DOHH2 (cell line): Measurements from ENCODE around the gene OR2T2.
"Not testable (repeated sequence)": the region's sequence is repeated elsewhere in the genome, so short reads cannot be mapped to it uniquely, and the experiment has no call there.

Experiments used
- H3F3A ChIP-seq: fragments of 200-600 bp; sonication (generic), shearing (Covaris generic); 2 replicates; pipeline ENCODE4 v1.6.0; 2016; ENCODE audit warnings: antibody characterized with exemption, mild to moderate bottlenecking; ENCODE audit not compliant: control insufficient read depth, insufficient read depth
- H3K27ac ChIP-seq: fragments of 200-600 bp; sonication (generic); 2 replicates; pipeline ENCODE4 v1.5.1; 2014; ENCODE audit warnings: low read depth, mild to moderate bottlenecking, low read length, moderate library complexity
- H3K27me3 ChIP-seq: fragments of 200-600 bp; sonication (generic); 2 replicates; pipeline ENCODE4 v1.6.1; 2014; ENCODE audit warnings: mild to moderate bottlenecking, low read length, mixed read lengths; ENCODE audit not compliant: control insufficient read depth
- H3K36me3 ChIP-seq: fragments of 200-600 bp; sonication (generic); 2 replicates; pipeline ENCODE4 v1.6.1; 2014; ENCODE audit warnings: mild to moderate bottlenecking, low read length, moderate library complexity, mixed read lengths; ENCODE audit not compliant: control insufficient read depth
- H3K4me1 ChIP-seq: fragments of 200-600 bp; sonication (generic); 2 replicates; pipeline ENCODE4 v1.6.1; 2014; ENCODE audit warnings: mild to moderate bottlenecking, low read length, mixed read lengths; ENCODE audit not compliant: control insufficient read depth
- H3K4me2 ChIP-seq: fragments of 200-600 bp; sonication (generic); 2 replicates; pipeline ENCODE4 v1.6.0; 2014; ENCODE audit warnings: mild to moderate bottlenecking, low read length, moderate library complexity
- H3K4me3 ChIP-seq: fragments of 200-600 bp; sonication (generic); 2 replicates; pipeline ENCODE4 v1.5.1; 2014; ENCODE audit warnings: mild to moderate bottlenecking, low read length, mixed read lengths
- H3K79me2 ChIP-seq: fragments of 200-600 bp; sonication (generic); 2 replicates; pipeline ENCODE4 v1.6.1; 2014; ENCODE audit warnings: mild to moderate bottlenecking, low read length, mixed read lengths; ENCODE audit not compliant: control insufficient read depth
- H3K9me2 ChIP-seq: fragments of 200-600 bp; sonication (generic); replicated peaks from 2 replicates; pipeline ENCODE4 v1.6.1; 2014; ENCODE audit warnings: mild to moderate bottlenecking, low read length, mixed read lengths; ENCODE audit not compliant: control insufficient read depth
- H3K9me3 ChIP-seq: fragments of 200-600 bp; sonication (generic); 2 replicates; pipeline ENCODE4 v1.6.1; 2014; ENCODE audit warnings: antibody characterized with exemption, low read length, mixed read lengths; ENCODE audit not compliant: control insufficient read depth, insufficient read depth
- H4K20me1 ChIP-seq: fragments of 200-600 bp; sonication (generic); 2 replicates; pipeline ENCODE4 v1.6.0; 2014; ENCODE audit warnings: low read depth, mild to moderate bottlenecking, antibody characterized with exemption, low read length, moderate library complexity; ENCODE audit not compliant: control insufficient read depth, insufficient read depth

The OR2T2 gene

GRCh38 chr1:248436303-248436702, 9.1 kb upstream of the OR2T2 start:
- not testable (repeated sequence) for H3K79me2 ChIP-seq, H3K9me2 ChIP-seq, H3K4me2 ChIP-seq, H3F3A ChIP-seq, H3K4me1 ChIP-seq, H3K4me3 ChIP-seq, H4K20me1 ChIP-seq, H3K36me3 ChIP-seq, H3K27ac ChIP-seq, H3K9me3 ChIP-seq, H3K27me3 ChIP-seq

GRCh38 chr1:248438668-248439067, 6.8 kb upstream of the OR2T2 start:
- H4K20me1 ChIP-seq, H3K9me3 ChIP-seq, H3K27ac ChIP-seq, H3K9me2 ChIP-seq, H3K4me2 ChIP-seq, H3K4me3 ChIP-seq, H3F3A ChIP-seq, H3K4me1 ChIP-seq, H3K79me2 ChIP-seq, H3K27me3 ChIP-seq, H3K36me3 ChIP-seq: not testable (repeated sequence)

- not testable (repeated sequence) for H3K36me3 ChIP-seq, H3K4me1 ChIP-seq, H3F3A ChIP-seq, H3K4me3 ChIP-seq, H3K4me2 ChIP-seq, H4K20me1 ChIP-seq, H3K79me2 ChIP-seq, H3K9me2 ChIP-seq, H3K9me3 ChIP-seq, H3K27ac ChIP-seq, H3K27me3 ChIP-seq
Observed at GRCh38 chr1:248439283-248439682, 6.2 kb upstream of the OR2T2 start.

GRCh38 chr1:248442500-248443277, 2.7 kb upstream of the OR2T2 start:
- not testable (repeated sequence) for H3K4me2 ChIP-seq, H3K27ac ChIP-seq, H3F3A ChIP-seq, H3K27me3 ChIP-seq, H3K9me2 ChIP-seq, H3K79me2 ChIP-seq, H3K36me3 ChIP-seq, H3K4me1 ChIP-seq, H4K20me1 ChIP-seq, H3K4me3 ChIP-seq, H3K9me3 ChIP-seq

GRCh38 chr1:248444603-248445002, 834 bp upstream of the OR2T2 start:
- not testable (repeated sequence) for H3K79me2 ChIP-seq, H4K20me1 ChIP-seq, H3K4me2 ChIP-seq, H3K27me3 ChIP-seq, H3K9me3 ChIP-seq, H3K9me2 ChIP-seq, H3K36me3 ChIP-seq, H3F3A ChIP-seq, H3K27ac ChIP-seq, H3K4me3 ChIP-seq, H3K4me1 ChIP-seq

GRCh38 chr1:248448409-248449074, 3.1 kb downstream of the OR2T2 start:
- not testable (repeated sequence) for H3K27ac ChIP-seq, H3K9me2 ChIP-seq, H3K36me3 ChIP-seq, H3F3A ChIP-seq, H3K79me2 ChIP-seq, H3K4me3 ChIP-seq, H3K4me2 ChIP-seq, H3K27me3 ChIP-seq, H3K4me1 ChIP-seq, H3K9me3 ChIP-seq, H4K20me1 ChIP-seq

- not testable (repeated sequence) for H3K4me2 ChIP-seq, H3K9me2 ChIP-seq, H3K9me3 ChIP-seq, H3K36me3 ChIP-seq, H4K20me1 ChIP-seq, H3K27me3 ChIP-seq, H3K4me1 ChIP-seq, H3F3A ChIP-seq, H3K4me3 ChIP-seq, H3K27ac ChIP-seq, H3K79me2 ChIP-seq
Observed at GRCh38 chr1:248449821-248450465, 4.5 kb downstream of the OR2T2 start.

- H3K27me3 ChIP-seq, H3K36me3 ChIP-seq, H3K4me2 ChIP-seq, H3F3A ChIP-seq, H3K4me1 ChIP-seq, H3K27ac ChIP-seq, H4K20me1 ChIP-seq, H3K4me3 ChIP-seq, H3K9me3 ChIP-seq, H3K9me2 ChIP-seq, H3K79me2 ChIP-seq: not testable (repeated sequence)
Observed at GRCh38 chr1:248450466-248451145, 5.2 kb downstream of the OR2T2 start.
